Measurements from ENCODE around the gene SGO2. TPM values are rescaled to one million over a fixed set of nuclear protein-coding genes. Genes with fewer than 3 reads are reported as not detected.
A peak's percentile ranks its signal among the peaks of the same experiment; 100 is the strongest.

The SGO2 gene
- total and polyA plus RNA-seq, 2 of the 13 experiments (the other 11 are each of a cell fraction or from before 2014, with no cell fraction given) = 5.1 to 16.2 TPM

DNA sequence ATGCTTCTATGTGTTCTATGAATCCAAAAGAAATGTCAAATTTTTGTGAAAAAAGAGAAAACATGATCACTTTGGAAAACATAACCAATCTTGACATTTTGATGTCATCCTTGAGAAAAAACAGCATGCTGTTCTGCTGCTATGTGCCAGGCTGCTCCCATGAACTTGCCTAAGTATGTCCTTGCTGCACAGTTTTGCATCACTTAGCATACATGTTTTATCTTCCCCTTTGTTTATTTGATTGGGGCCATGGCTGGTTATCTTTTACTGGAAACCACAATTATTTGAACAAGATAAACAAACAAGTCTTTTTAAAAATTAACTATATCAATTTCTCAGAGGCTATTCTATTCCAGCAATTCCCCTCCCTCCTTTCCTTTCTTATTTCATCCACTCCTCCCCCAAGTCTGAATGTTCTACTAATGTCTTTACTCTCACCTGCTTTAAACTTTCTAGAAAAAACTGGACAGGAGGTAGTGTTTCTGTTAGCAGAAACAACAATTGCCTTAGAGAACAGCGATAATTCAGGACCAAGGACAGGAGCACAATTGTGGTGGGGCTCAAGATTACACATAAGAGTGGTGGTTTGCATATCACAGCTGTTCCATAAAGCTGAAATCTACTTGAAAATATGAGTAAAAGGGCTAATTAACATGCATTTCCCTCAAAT, 66.5 kb downstream of the SGO2 start (continued):
- TF ChIP-seq CC2D1A (CRISPR knock-in tag; IDR thresholded peaks at IDR 0.05) = no peak
- no peak for TF ChIP-seq MEIS1 (CRISPR knock-in tag; IDR thresholded peaks at IDR 0.05; ENCODE audit: borderline replicate concordance)
- no peak for TF ChIP-seq GATA4 (IDR thresholded peaks at IDR 0.05; ENCODE audit: borderline replicate concordance, low read depth)
- no peak for TF ChIP-seq ZHX2 (IDR thresholded peaks at IDR 0.05; ENCODE audit: low read depth)
- TF ChIP-seq ZHX2 (CRISPR knock-in tag; IDR thresholded peaks at IDR 0.05; ENCODE audit: borderline replicate concordance) = no peak
- TF ChIP-seq ZNF382 (CRISPR knock-in tag; IDR thresholded peaks at IDR 0.05; ENCODE audit: borderline replicate concordance) = no peak
- TF ChIP-seq REPIN1 (CRISPR knock-in tag; IDR thresholded peaks at IDR 0.05; ENCODE audit: borderline replicate concordance, low read depth) = no peak
- TF ChIP-seq DNMT3B (CRISPR knock-in tag; conservative IDR thresholded peaks at IDR 0.05) = peak; percentile 61; the same call in 1 of the 2 replicates
- no peak for TF ChIP-seq NBN (conservative IDR thresholded peaks at IDR 0.05)
- no peak for TF ChIP-seq UBTF (CRISPR knock-in tag; IDR thresholded peaks at IDR 0.05)
- TF ChIP-seq, protein P1, sequence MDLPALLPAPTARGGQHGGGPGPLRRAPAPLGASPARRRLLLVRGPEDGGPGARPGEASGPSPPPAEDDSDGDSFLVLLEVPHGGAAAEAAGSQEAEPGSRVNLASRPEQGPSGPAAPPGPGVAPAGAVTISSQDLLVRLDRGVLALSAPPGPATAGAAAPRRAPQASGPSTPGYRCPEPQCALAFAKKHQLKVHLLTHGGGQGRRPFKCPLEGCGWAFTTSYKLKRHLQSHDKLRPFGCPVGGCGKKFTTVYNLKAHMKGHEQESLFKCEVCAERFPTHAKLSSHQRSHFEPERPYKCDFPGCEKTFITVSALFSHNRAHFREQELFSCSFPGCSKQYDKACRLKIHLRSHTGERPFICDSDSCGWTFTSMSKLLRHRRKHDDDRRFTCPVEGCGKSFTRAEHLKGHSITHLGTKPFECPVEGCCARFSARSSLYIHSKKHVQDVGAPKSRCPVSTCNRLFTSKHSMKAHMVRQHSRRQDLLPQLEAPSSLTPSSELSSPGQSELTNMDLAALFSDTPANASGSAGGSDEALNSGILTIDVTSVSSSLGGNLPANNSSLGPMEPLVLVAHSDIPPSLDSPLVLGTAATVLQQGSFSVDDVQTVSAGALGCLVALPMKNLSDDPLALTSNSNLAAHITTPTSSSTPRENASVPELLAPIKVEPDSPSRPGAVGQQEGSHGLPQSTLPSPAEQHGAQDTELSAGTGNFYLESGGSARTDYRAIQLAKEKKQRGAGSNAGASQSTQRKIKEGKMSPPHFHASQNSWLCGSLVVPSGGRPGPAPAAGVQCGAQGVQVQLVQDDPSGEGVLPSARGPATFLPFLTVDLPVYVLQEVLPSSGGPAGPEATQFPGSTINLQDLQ (CRISPR knock-in tag; IDR thresholded peaks at IDR 0.05) = no peak
- TF ChIP-seq, protein P2, sequence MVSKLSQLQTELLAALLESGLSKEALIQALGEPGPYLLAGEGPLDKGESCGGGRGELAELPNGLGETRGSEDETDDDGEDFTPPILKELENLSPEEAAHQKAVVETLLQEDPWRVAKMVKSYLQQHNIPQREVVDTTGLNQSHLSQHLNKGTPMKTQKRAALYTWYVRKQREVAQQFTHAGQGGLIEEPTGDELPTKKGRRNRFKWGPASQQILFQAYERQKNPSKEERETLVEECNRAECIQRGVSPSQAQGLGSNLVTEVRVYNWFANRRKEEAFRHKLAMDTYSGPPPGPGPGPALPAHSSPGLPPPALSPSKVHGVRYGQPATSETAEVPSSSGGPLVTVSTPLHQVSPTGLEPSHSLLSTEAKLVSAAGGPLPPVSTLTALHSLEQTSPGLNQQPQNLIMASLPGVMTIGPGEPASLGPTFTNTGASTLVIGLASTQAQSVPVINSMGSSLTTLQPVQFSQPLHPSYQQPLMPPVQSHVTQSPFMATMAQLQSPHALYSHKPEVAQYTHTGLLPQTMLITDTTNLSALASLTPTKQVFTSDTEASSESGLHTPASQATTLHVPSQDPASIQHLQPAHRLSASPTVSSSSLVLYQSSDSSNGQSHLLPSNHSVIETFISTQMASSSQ (IDR thresholded peaks at IDR 0.05; ENCODE audit: low read depth) = peak; percentile 44; the same call in 1 of the 2 replicates
- TF ChIP-seq, protein P2 (CRISPR knock-in tag; IDR thresholded peaks at IDR 0.05; ENCODE audit: borderline replicate concordance) = no peak
- no peak for TF ChIP-seq PAWR (CRISPR knock-in tag; IDR thresholded peaks at IDR 0.05; ENCODE audit: borderline replicate concordance)

Data from HepG2 (cell line).